LNCaP clone FGC (cell line): ENCODE results near the gene GABARAPL1.
"Not testable (repeated sequence)": the region's sequence is repeated elsewhere in the genome, so short reads cannot be mapped to it uniquely, and the experiment has no call there.

Experiments
- DNase-seq: peaks from one replicate; pipeline ENCODE4 v3.0.0-alpha.2; 2011; ENCODE audit warnings: low read depth
- H3K4me3 ChIP-seq: 2 replicates; pipeline ENCODE4 v1.5.1; 2011; ENCODE audit warnings: mild to moderate bottlenecking, low read depth, low read length, control low read depth
- TF ChIP-seq, protein P1 (sequence below): IDR thresholded peaks from 2 replicates; pipeline ENCODE4 v1.5.1; 2012; ENCODE audit warnings: mild to moderate bottlenecking; ENCODE audit not compliant: control insufficient read depth, insufficient read depth; ENCODE audit errors: extremely low read depth

GABARAPL1 gene

DNA sequence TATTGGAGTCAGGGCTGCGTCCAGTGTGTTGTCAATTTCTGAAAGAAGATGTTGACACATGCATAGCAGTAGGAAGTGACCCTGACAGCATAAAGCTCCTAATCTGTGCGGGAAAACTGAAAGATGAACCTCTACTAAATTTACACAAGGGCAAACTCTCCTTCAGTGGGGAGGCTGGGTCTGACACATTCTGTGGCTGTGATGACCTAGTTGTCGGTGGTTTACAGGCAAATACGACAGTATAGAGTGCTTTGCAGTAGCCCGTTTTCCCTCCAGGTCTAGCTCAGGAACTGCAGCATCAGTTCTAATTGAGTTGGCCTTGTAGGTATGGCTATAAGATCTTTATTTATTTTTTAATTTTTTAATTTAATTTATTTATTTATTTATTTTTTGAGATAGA is 14.8 kb upstream of the GABARAPL1 start:
- DNase-seq: no peak
- TF ChIP-seq, protein P1, sequence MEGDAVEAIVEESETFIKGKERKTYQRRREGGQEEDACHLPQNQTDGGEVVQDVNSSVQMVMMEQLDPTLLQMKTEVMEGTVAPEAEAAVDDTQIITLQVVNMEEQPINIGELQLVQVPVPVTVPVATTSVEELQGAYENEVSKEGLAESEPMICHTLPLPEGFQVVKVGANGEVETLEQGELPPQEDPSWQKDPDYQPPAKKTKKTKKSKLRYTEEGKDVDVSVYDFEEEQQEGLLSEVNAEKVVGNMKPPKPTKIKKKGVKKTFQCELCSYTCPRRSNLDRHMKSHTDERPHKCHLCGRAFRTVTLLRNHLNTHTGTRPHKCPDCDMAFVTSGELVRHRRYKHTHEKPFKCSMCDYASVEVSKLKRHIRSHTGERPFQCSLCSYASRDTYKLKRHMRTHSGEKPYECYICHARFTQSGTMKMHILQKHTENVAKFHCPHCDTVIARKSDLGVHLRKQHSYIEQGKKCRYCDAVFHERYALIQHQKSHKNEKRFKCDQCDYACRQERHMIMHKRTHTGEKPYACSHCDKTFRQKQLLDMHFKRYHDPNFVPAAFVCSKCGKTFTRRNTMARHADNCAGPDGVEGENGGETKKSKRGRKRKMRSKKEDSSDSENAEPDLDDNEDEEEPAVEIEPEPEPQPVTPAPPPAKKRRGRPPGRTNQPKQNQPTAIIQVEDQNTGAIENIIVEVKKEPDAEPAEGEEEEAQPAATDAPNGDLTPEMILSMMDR: no peak
- no peak overlapping the region for H3K4me3 ChIP-seq

- DNase-seq, H3K4me3 ChIP-seq: not testable (repeated sequence)
These were observed 8.2 kb upstream of the GABARAPL1 start for GRCh38 chr12:10204495-10204894.

DNA sequence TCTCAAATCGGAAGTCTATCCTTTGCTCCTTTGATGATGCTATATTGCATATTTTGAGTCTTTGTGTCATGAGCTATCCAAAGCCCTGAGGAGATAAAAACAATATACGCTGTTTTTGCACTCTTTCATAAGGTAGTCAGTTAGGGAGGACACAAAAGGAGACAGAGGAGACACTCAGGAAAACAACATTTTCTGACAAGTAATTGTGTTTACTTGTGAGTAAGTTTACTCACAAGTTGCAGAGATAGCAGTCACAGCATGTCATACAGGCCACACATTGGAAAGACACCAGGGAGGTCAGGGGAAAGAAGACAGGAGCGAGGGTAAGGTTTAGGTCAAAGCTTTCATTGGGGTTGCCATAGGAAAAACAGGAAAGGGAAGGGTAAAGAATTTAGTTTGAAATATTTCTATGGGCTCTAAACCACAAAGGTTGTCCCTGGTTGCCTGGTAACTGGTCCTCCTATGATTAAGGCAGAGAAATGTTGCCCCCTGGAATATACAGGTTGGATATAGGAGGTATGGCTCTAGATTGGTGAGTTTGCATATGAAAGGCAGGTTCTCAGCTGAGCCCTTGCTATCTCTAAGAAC is 7.4 kb upstream of the GABARAPL1 start:
- TF ChIP-seq, protein P1: no peak
- no peak for DNase-seq
- no peak overlapping the region for H3K4me3 ChIP-seq

DNA sequence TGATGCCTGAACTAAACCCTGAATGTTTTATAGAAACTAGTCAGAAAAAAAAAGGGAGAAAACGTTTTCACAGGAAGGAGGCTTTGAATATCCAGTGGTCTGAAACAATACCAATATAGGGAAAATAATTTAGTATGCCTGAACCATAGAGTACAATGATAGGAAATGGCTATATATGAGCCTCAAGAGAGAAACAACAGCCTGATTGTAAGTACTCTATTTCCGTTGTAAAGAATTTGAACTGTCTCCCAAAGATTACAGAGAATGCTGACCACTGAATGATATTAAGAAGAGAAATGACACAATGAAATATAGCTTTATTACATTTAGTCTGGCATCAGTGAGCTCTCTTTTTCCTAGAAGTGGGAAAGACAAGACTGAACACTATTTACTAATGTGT is 5.5 kb upstream of the GABARAPL1 start:
- no peak overlapping the region for H3K4me3 ChIP-seq
- no peak for DNase-seq
- TF ChIP-seq, protein P1: no peak

- H3K4me3 ChIP-seq: no peak overlapping the region
- no peak for DNase-seq
- TF ChIP-seq, protein P1: no peak
These were observed 2.5 kb upstream of the GABARAPL1 start for GRCh38 chr12:10210225-10210624.

GRCh38 chr12:10211101-10211939 is 1.4 kb upstream of the GABARAPL1 start:
- no peak for DNase-seq
- TF ChIP-seq, protein P1: no peak
- H3K4me3 ChIP-seq: no peak overlapping the region

- TF ChIP-seq, protein P1: no peak
- peak; percentile 96 for DNase-seq
These were observed 538 bp upstream of the GABARAPL1 start for GRCh38 chr12:10211940-10212738.

More at GRCh38 chr12:10211940-10212738, 538 bp upstream of the GABARAPL1 start:
- peak overlapping the region; percentile 73 for H3K4me3 ChIP-seq
